ENCODE results near the gene BEND6. TPM values are rescaled to one million over a fixed set of nuclear protein-coding genes. Genes with fewer than 3 reads are reported as not detected.

BEND6 gene
- total and polyA plus RNA-seq, 2 of the 8 experiments (the other 6 are each of a cell fraction or from before 2014, with no cell fraction given) = 0.71 to 2.1 TPM

DNA sequence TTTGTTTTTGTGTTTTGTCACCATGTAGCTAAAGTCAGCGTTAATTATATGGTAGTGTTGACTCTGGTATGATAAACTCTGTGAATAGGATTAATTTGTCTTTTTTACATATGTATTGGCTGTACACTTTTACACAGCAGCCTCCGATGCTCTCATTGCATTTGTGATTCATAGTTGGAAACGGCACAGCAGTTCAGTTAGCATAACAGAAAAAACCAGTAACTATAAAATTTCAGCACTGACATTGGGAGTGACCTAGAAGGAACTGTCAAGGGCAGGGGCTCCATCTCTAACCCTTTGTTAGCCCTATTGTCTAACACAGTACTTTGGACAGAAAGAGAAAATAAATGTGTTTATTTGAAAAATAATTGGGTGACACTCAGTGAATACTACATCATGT lies 5.6 kb upstream of the BEND6 start:
- WGBS, 2 experiments (ENCODE audit: extremely low coverage in 1 of 2, insufficient coverage in 1 of 2, insufficient read length in 1 of 2, insufficient replicate concordance in 2 of 2, low coverage in 1 of 2, low lambda C conversion rate in 2 of 2, missing lambda C conversion rate in 1 of 2) = 91% methylated on average over 3 of the region's 3 CpGs; no CpG with 5 or more reads in 1 of the 2 experiments
- FAIRE-seq (no peak), DNase-seq (ENCODE audit: low read depth in 1 of 2, low spot score in 2 of 2) (no peak)
- Histone ChIP-seq H2BK20ac (ENCODE audit: low read length) (no peak overlapping the region), H3K4me1 (replicated peaks in 1 of 4; ENCODE audit: control insufficient read depth in 3 of 4, insufficient read depth in 4 of 4, low read length in 3 of 4) (peaks cover 0 to 8% (median 3%) of the 10 kb centered on the region in 4 experiments; a peak in 3 of 7 replicates), H3K79me1 (ENCODE audit: low read depth, low read length) (no peaks in the 10 kb centered on the region), H3K56ac (replicated peaks; ENCODE audit: insufficient read length, low read depth, low read length) (no peak overlapping the region), H3K23ac (ENCODE audit: insufficient read length) (no peak overlapping the region), H3K14ac (ENCODE audit: insufficient read length) (no peak overlapping the region), H3K79me2 (ENCODE audit: control insufficient read depth in 1 of 2, insufficient read depth in 2 of 2, low read length in 2 of 2) (no peaks in the 10 kb centered on the region), H3K9ac (replicated peaks in 1 of 4; ENCODE audit: extremely low read depth in 1 of 4, low read depth in 3 of 4, low read length in 3 of 4) (no peak overlapping the region), H3K23me2 (ENCODE audit: low read depth, low read length) (peaks cover 9% of the 10 kb centered on the region), H3K4me2 (ENCODE audit: insufficient read depth in 1 of 2, low read depth in 2 of 2, low read length in 2 of 2) (no peak overlapping the region), H4K20me1 (replicated peaks in 1 of 2; ENCODE audit: control insufficient read depth in 1 of 2, insufficient read depth in 2 of 2, low read length in 2 of 2) (no peaks in the 10 kb centered on the region), H4K91ac (replicated peaks; ENCODE audit: insufficient read length, low read length) (no peak overlapping the region), H3K27me3 (replicated peaks in 1 of 4; ENCODE audit: control insufficient read depth in 3 of 4, extremely low read depth in 1 of 4, insufficient read depth in 3 of 4, low read length in 3 of 4) (peaks cover 0 to 18% (median 10%) of the 10 kb centered on the region in 4 experiments; a peak in 5 of 7 replicates), H3K18ac (ENCODE audit: extremely low read depth, low read length) (no peak overlapping the region), H2AK5ac (ENCODE audit: low read depth, low read length) (no peak overlapping the region), H2BK12ac (ENCODE audit: low read depth, low read length) (no peak overlapping the region), H2BK15ac (ENCODE audit: low read length) (no peak overlapping the region), H3K27ac (ENCODE audit: low read depth, low read length) (no peak overlapping the region), H4K8ac (ENCODE audit: extremely low read depth, insufficient read depth, low read length) (no peak overlapping the region), H3K4ac (replicated peaks; ENCODE audit: insufficient read length, low read depth, low read length) (no peak overlapping the region), H3K4me3 (ENCODE audit: extremely low read depth in 1 of 4, insufficient read depth in 2 of 4, low read depth in 3 of 4, low read length in 4 of 4) (no peak overlapping the region), H2BK120ac (replicated peaks; ENCODE audit: low read depth, low read length) (no peak overlapping the region), H2BK5ac (ENCODE audit: low read depth, low read length) (no peak overlapping the region), H4K5ac (ENCODE audit: insufficient read length, low read depth, low read length) (no peak overlapping the region), H3K9me3 (ENCODE audit: insufficient read depth in 2 of 2, low read depth in 1 of 2, low read length in 1 of 2) (no peaks in the 10 kb centered on the region), H3K36me3 (ENCODE audit: control insufficient read depth in 2 of 4, insufficient read depth in 4 of 4, low read length in 3 of 4) (peaks cover 0 to 3% (median 0%) of the 10 kb centered on the region in 4 experiments; a peak in 1 of 8 replicates), H2AFZ (ENCODE audit: low read length) (no peak overlapping the region)
- ChIA-PET CTCF (ENCODE audit: partially characterized antibody) (interaction anchor here (0.9 to 1.5 kb wide), 3 partner anchors 20 to 46 kb away, joined by 3 to 5 read pairs (median 4); no protein-coding TSS in a partner anchor), POLR2A (ENCODE audit: partially characterized antibody) (no interaction called here)
- no peak for TF ChIP-seq CHD1 (IDR thresholded peaks at IDR 0.05; ENCODE audit: low read depth, low read length)
- no peak for TF ChIP-seq NANOG (IDR thresholded peaks at IDR 0.05; ENCODE audit: insufficient read depth, low read depth, low read length, poor library complexity, severe bottlenecking)
- no peak for TF ChIP-seq PHF8 (conservative IDR thresholded peaks at IDR 0.05; ENCODE audit: low read depth, low read length)
- no peak for TF ChIP-seq GABPA (IDR thresholded peaks at IDR 0.05; ENCODE audit: borderline replicate concordance, insufficient read depth, low read length)
- TF ChIP-seq KDM1A (IDR thresholded peaks at IDR 0.05; ENCODE audit: borderline replicate concordance, low read length) = no peak
- no peak for TF ChIP-seq SP2 (IDR thresholded peaks at IDR 0.05; ENCODE audit: low read length)
- TF ChIP-seq POLR2A (IDR thresholded peaks at IDR 0.05; ENCODE audit: control extremely low read depth in 1 of 2, low read depth in 2 of 2, low read length in 2 of 2) = no peak
- TF ChIP-seq E2F6 (IDR thresholded peaks at IDR 0.05) = no peak
- no peak for TF ChIP-seq TEAD4 (IDR thresholded peaks at IDR 0.05; ENCODE audit: low read depth, low read length)
- no peak for TF ChIP-seq SRF (IDR thresholded peaks at IDR 0.05; ENCODE audit: low read depth, low read length)
- no peak for TF ChIP-seq RXRA (IDR thresholded peaks at IDR 0.05; ENCODE audit: insufficient read depth, low read depth, low read length)
- TF ChIP-seq, protein P1, sequence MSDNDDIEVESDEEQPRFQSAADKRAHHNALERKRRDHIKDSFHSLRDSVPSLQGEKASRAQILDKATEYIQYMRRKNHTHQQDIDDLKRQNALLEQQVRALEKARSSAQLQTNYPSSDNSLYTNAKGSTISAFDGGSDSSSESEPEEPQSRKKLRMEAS (IDR thresholded peaks at IDR 0.05) = no peak
- no peak for TF ChIP-seq JUN (IDR thresholded peaks at IDR 0.05; ENCODE audit: low read depth, low read length)
- no peak for TF ChIP-seq FOSL1 (IDR thresholded peaks at IDR 0.05; ENCODE audit: insufficient read depth, low read depth, low read length)
